ENCODE results near the gene TIMMDC1. TPM values are rescaled to one million over a fixed set of nuclear protein-coding genes. Genes with fewer than 3 reads are reported as not detected.

TIMMDC1 gene
- total and polyA plus RNA-seq, 2 of the 13 experiments (the other 11 are each of a cell fraction or from before 2014, with no cell fraction given): 50.0 to 77.8 TPM

- in situ Hi-C loops (cut with HindIII; ENCODE audit: extremely low pct_ligation_motif_present, low pct_unique_long_range_greater_than_20kb) (no loop called here), intact Hi-C loops (cut with micrococcal nuclease; ENCODE audit: unreplicated experiment) (no loop called here)
- no peaks in the 10 kb centered on the region for H3K9me3 ChIP-seq (ENCODE audit: low read length)
- ChIA-PET CTCF (ENCODE audit: low intra/inter-chr PET ratio, low total read pairs) (no interaction called here), POLR2A (no interaction called here)
- no peak for DNase-seq (ENCODE audit: low spot score)
- H4K20me1 ChIP-seq (ENCODE audit: insufficient read depth, low read length): peaks cover 3% of the 10 kb centered on the region; the same call in 1 of the 2 replicates
- H3K9ac ChIP-seq (ENCODE audit: insufficient read depth, low read depth, low read length): no peak overlapping the region
- H3K27me3 ChIP-seq (ENCODE audit: control insufficient read depth in 1 of 2, insufficient read depth in 2 of 2, low read length in 2 of 2): no peaks in the 10 kb centered on the region
- no peak overlapping the region for H2AFZ ChIP-seq (ENCODE audit: low read length)
- WGBS (ENCODE audit: low lambda C conversion rate): 100% methylated on average over 1 of the region's 1 CpG
- no peak overlapping the region for H3K4me2 ChIP-seq (ENCODE audit: low read depth, low read length)
- ATAC-seq: no peak
- H3K36me3 ChIP-seq (replicated peaks in 1 of 2; ENCODE audit: control insufficient read depth in 1 of 2, insufficient read depth in 2 of 2, low read length in 2 of 2): peaks cover 11 to 83% of the 10 kb centered on the region in 2 experiments
- no peak for FAIRE-seq
- no peak overlapping the region for H3K27ac ChIP-seq (ENCODE audit: extremely low read length, insufficient read depth, low read length)
- TF ChIP-seq ZNF232 (CRISPR knock-in tag; IDR thresholded peaks at IDR 0.05; ENCODE audit: borderline replicate concordance): no peak
- TF ChIP-seq PLRG1 (conservative IDR thresholded peaks at IDR 0.05): no peak
- no peak for TF ChIP-seq HOXA5 (CRISPR knock-in tag; IDR thresholded peaks at IDR 0.05)
- TF ChIP-seq POLR2A (IDR thresholded peaks at IDR 0.05; ENCODE audit: insufficient read depth in 1 of 2, low read depth in 2 of 2, low read length in 2 of 2): peak in 1 of 2 experiments; percentile 27; a peak in 1 of 4 replicates
- BruUV-seq (replicated peaks): no TSS peak
- H3K4me3 ChIP-seq (replicated peaks in 1 of 3; ENCODE audit: insufficient read depth in 1 of 3, low read depth in 2 of 3, low read length in 3 of 3): no peak overlapping the region
- peaks cover 20% of the 10 kb centered on the region for H3K4me1 ChIP-seq (ENCODE audit: insufficient read depth, low read length)
- H3K79me2 ChIP-seq (ENCODE audit: insufficient read depth, low read length): peaks cover 35% of the 10 kb centered on the region
These were observed 41.9 kb upstream of the TIMMDC1 start for GRCh38 chr3:119456469-119456868.

GRCh38 chr3:119457246-119457645 lies 41.1 kb upstream of the TIMMDC1 start:
- WGBS (ENCODE audit: low lambda C conversion rate): 90% methylated on average over 4 of the region's 4 CpGs
- Histone ChIP-seq H3K4me2 (ENCODE audit: low read depth, low read length) (no peak overlapping the region), H3K4me3 (replicated peaks in 1 of 3; ENCODE audit: insufficient read depth in 1 of 3, low read depth in 2 of 3, low read length in 3 of 3) (no peak overlapping the region), H3K27ac (ENCODE audit: extremely low read length, insufficient read depth, low read length) (no peak overlapping the region), H3K9me3 (ENCODE audit: low read length) (no peaks in the 10 kb centered on the region), H2AFZ (ENCODE audit: low read length) (no peak overlapping the region), H3K27me3 (ENCODE audit: control insufficient read depth in 1 of 2, insufficient read depth in 2 of 2, low read length in 2 of 2) (no peaks in the 10 kb centered on the region), H3K9ac (ENCODE audit: insufficient read depth, low read depth, low read length) (no peak overlapping the region), H3K36me3 (replicated peaks in 1 of 2; ENCODE audit: control insufficient read depth in 1 of 2, insufficient read depth in 2 of 2, low read length in 2 of 2) (peaks cover 11 to 77% of the 10 kb centered on the region in 2 experiments), H4K20me1 (ENCODE audit: insufficient read depth, low read length) (peaks cover 3% of the 10 kb centered on the region; the same call in 1 of the 2 replicates), H3K79me2 (ENCODE audit: insufficient read depth, low read length) (peaks cover 43% of the 10 kb centered on the region), H3K4me1 (ENCODE audit: insufficient read depth, low read length) (peaks cover 26% of the 10 kb centered on the region)
- in situ Hi-C loops (cut with HindIII; ENCODE audit: extremely low pct_ligation_motif_present, low pct_unique_long_range_greater_than_20kb) (no loop called here), intact Hi-C loops (cut with micrococcal nuclease; ENCODE audit: unreplicated experiment) (no loop called here)
- BruUV-seq (replicated peaks): no TSS peak
- DNase-seq (ENCODE audit: low spot score) (no peak), ATAC-seq (no peak), FAIRE-seq (no peak)
- ChIA-PET CTCF (ENCODE audit: low intra/inter-chr PET ratio, low total read pairs) (no interaction called here), POLR2A (no interaction called here)
- no peak for TF ChIP-seq TAF1 (CRISPR knock-in tag; IDR thresholded peaks at IDR 0.05)
- no peak for TF ChIP-seq ZBED4 (CRISPR knock-in tag; IDR thresholded peaks at IDR 0.05; ENCODE audit: borderline replicate concordance)
- no peak for TF ChIP-seq ZNF737 (CRISPR knock-in tag; IDR thresholded peaks at IDR 0.05; ENCODE audit: borderline replicate concordance)
- no peak for TF ChIP-seq SUZ12 (IDR thresholded peaks at IDR 0.05; ENCODE audit: low read depth, low read length)
- no peak for TF ChIP-seq PHF8 (CRISPR knock-in tag; IDR thresholded peaks at IDR 0.05)
- no peak for TF ChIP-seq ZNF891 (CRISPR knock-in tag; IDR thresholded peaks at IDR 0.05)
- no peak for TF ChIP-seq ZNF282 (IDR thresholded peaks at IDR 0.05; ENCODE audit: partially characterized antibody)
- no peak for TF ChIP-seq SETDB1 (CRISPR knock-in tag; IDR thresholded peaks at IDR 0.05; ENCODE audit: borderline replicate concordance)
- TF ChIP-seq ZNF775 (CRISPR knock-in tag; IDR thresholded peaks at IDR 0.05; ENCODE audit: borderline replicate concordance): no peak
- TF ChIP-seq ZNF274 (CRISPR knock-in tag; IDR thresholded peaks at IDR 0.05): no peak

All from HepG2 (cell line).